Spleen (tissue), 11 donors: ENCODE data around the gene DUSP16. TPM values are rescaled to one million over a fixed set of nuclear protein-coding genes. Genes with fewer than 3 reads are reported as not detected.

Experiments
- DNase-seq: peaks from one replicate; pipeline ENCODE4 v3.0.0-alpha.2; 2020
- H3K27ac ChIP-seq, 8 donors: fragments of 200-600 bp; sonication (generic) in 7 of 8; 1 replicate in 4 of 8; 2 replicates in 4 of 8; pipeline versions ENCODE4 v1.5.0 to v1.8.0; 2016 to 2021; ENCODE audit warnings: inconsistent platforms in 4 of 8, mild to moderate bottlenecking in 4 of 8, moderate library complexity in 1 of 8
- H3K27me3 ChIP-seq, 7 donors: fragments of 200-600 bp; sonication (generic) in 6 of 7; replicated peaks in 1 of 7; 1 replicate in 4 of 7; 2 replicates in 3 of 7; pipeline versions ENCODE4 v1.5.0 to v1.8.0; 2016 to 2021; ENCODE audit warnings: inconsistent platforms in 3 of 7, mild to moderate bottlenecking in 1 of 7
- H3K36me3 ChIP-seq, 6 donors: fragments of 200-600 bp; sonication (generic) in 5 of 6; 1 replicate in 4 of 6; 2 replicates in 2 of 6; pipeline versions ENCODE4 v1.5.0 to v1.8.0; 2016 to 2021; ENCODE audit warnings: inconsistent platforms in 2 of 6
- H3K4me1 ChIP-seq, 6 donors: fragments of 200-600 bp; sonication (generic) in 5 of 6; 1 replicate in 3 of 6; 2 replicates in 3 of 6; pipeline versions ENCODE4 v1.5.0 to v1.8.0; 2016 to 2021; ENCODE audit warnings: inconsistent platforms in 3 of 6
- H3K4me3 ChIP-seq, 8 donors: fragments of 200-600 bp; sonication (generic) in 7 of 8; 1 replicate in 4 of 8; 2 replicates in 4 of 8; pipeline versions ENCODE4 v1.5.0 to v1.8.0; 2016 to 2021; ENCODE audit warnings: inconsistent platforms in 4 of 8, mild to moderate bottlenecking in 4 of 8, moderate library complexity in 2 of 8
- H3K9me3 ChIP-seq, 8 donors: fragments of 200-600 bp; sonication (generic) in 7 of 8; 1 replicate in 4 of 8; 2 replicates in 4 of 8; pipeline versions ENCODE4 v1.5.0 to v1.8.0; 2016 to 2021; ENCODE audit warnings: inconsistent platforms in 4 of 8
- CTCF ChIP-seq, 11 experiments: fragments of 200-600 bp in 7 of 11; fragments of 450-650 bp in 4 of 11; sonication (generic) in 4 of 11; IDR thresholded peaks in 8 of 11; conservative IDR thresholded peaks in 3 of 11; 1 replicate in 7 of 11; 2 replicates in 4 of 11; pipeline versions ENCODE4 v1.4.0 to v1.8.0; 2016 to 2021; ENCODE audit warnings: antibody characterized with exemption in 11 of 11, inconsistent platforms in 4 of 11, mild to moderate bottlenecking in 1 of 11
- POLR2A ChIP-seq, 3 donors: fragments of 450-650 bp; IDR thresholded peaks; one replicate each; pipeline ENCODE4 v1.5.1; 2017; ENCODE audit warnings: antibody characterized with exemption in 3 of 3, mild to moderate bottlenecking in 1 of 3
- POLR2AphosphoS5 ChIP-seq, 3 donors: sonication (generic); formaldehyde crosslinking; IDR thresholded peaks; one replicate each; pipeline ENCODE4 v1.5.1; 2017; ENCODE audit warnings: antibody characterized with exemption in 3 of 3
- WGBS, 5 donors: extraction: QIAGEN DNeasy Blood & Tissue Kit in 3 of 5; methylation state at CpG; one replicate each; pipeline versions ENCODE4 v1.1.5 to v1.1.7; 2013 to 2018; 5-methylcytosine and 5-hydroxymethylcytosine counted together
- intact Hi-C: fragments of 100-400 bp; cut with DNase I; formaldehyde crosslinking; loops from one replicate; pipeline ENCODE4 v1.15.0; 2023; ENCODE audit warnings: low total_unique reads
- polyA plus RNA-seq, 3 donors: library from polyadenylated mRNA; stranded (reverse); fragments of 200-250 nt; gene quantifications; one replicate each; pipeline ENCODE4 v1.2.1, GENCODE V29; 2013
- total RNA-seq, 7 donors: library from RNA; depleted of rRNA in 3 of 7; stranded (reverse); fragments of >200 nt in 3 of 7; fragmentation: NEBNext Ultra II Directional in 4 of 7; extraction: Animal tissue kit (Norgen Biotek cat#: 25700) in 4 of 7; gene quantifications; one replicate each; pipeline versions ENCODE4 v1.1.0 to v1.2.1, GENCODE V29; 2016 to 2021
- donor health status: healthy with polysubstance abuse.
- donor health status: DM: no; HTN: no; CAD: no; lungs with moderate emphysema.
- donor health status: DM: no; HTN: no; CAD: no.
- donor health status: Bipolar disorder and iron deficiency.
- donor health status: healthy.
- donor health status: DM: no; HTN: no; CAD: no.
- donor health status: DM: yes; HTN: yes; CAD: no.

The DUSP16 gene
- total and polyA plus RNA-seq, 10 donors, result 2.2 to 43.7 (median 20.8) TPM

GRCh38 chr12:12461923-12462315 is 100.7 kb downstream of the DUSP16 start:
- no peak for TF ChIP-seq CTCF (IDR thresholded peaks at IDR 0.05 in 8 of 11, conservative IDR thresholded peaks at IDR 0.05 in 3 of 11)
- no peak for TF ChIP-seq POLR2AphosphoS5 (IDR thresholded peaks at IDR 0.05)
- TF ChIP-seq POLR2A (IDR thresholded peaks at IDR 0.05), result no peak
- no peak for DNase-seq
- H3K27ac ChIP-seq, result no peak overlapping the region
- H3K27me3 ChIP-seq, result no peaks in the 10 kb centered on the region
- no peak overlapping the region for H3K4me3 ChIP-seq
- peaks cover 0 to 28% (median 5%) of the 10 kb centered on the region in 6 donors for H3K36me3 ChIP-seq
- intact Hi-C loops, result no loop called here
- H3K9me3 ChIP-seq, result no peaks in the 10 kb centered on the region
- 63 to 87% (median 79%) methylated on average over 5 of the region's 5 CpGs for WGBS, 5 donors
- H3K4me1 ChIP-seq, result peaks cover 0 to 32% (median 0%) of the 10 kb centered on the region in 6 donors

GRCh38 chr12:12460935-12461922 is 101.4 kb downstream of the DUSP16 start:
- no peak for DNase-seq

GRCh38 chr12:12456637-12457036 is 106.0 kb downstream of the DUSP16 start:
- WGBS, 5 donors, result 48 to 82% (median 67%) methylated on average over 5 of the region's 5 CpGs
- H3K4me3 ChIP-seq, result no peak overlapping the region
- intact Hi-C loops, result no loop called here
- TF ChIP-seq POLR2A (IDR thresholded peaks at IDR 0.05), result no peak
- TF ChIP-seq POLR2AphosphoS5 (IDR thresholded peaks at IDR 0.05), result no peak
- no peak for TF ChIP-seq CTCF (IDR thresholded peaks at IDR 0.05 in 8 of 11, conservative IDR thresholded peaks at IDR 0.05 in 3 of 11)
- no peak for DNase-seq
- peaks cover 0 to 6% (median 0%) of the 10 kb centered on the region in 6 donors for H3K36me3 ChIP-seq
- peak overlapping the region in 5 of 8 donors; percentile 6 to 58 (median 45) for H3K27ac ChIP-seq
- peaks cover 0 to 11% (median 1%) of the 10 kb centered on the region in 6 donors for H3K4me1 ChIP-seq
- H3K9me3 ChIP-seq, result no peaks in the 10 kb centered on the region
- no peaks in the 10 kb centered on the region for H3K27me3 ChIP-seq

More at GRCh38 chr12:12460935-12461922, 101.4 kb downstream of the DUSP16 start:
- intact Hi-C loops, result no loop called here
- Histone ChIP-seq H3K36me3 (peaks cover 0 to 21% (median 2%) of the 10 kb centered on the region in 6 donors), H3K9me3 (no peaks in the 10 kb centered on the region), H3K27me3 (no peaks in the 10 kb centered on the region), H3K27ac (no peak overlapping the region), H3K4me1 (peaks cover 0 to 25% (median under 1%) of the 10 kb centered on the region in 6 donors), H3K4me3 (no peak overlapping the region)
- WGBS, 5 donors, result 81 to 90% (median 85%) methylated on average over 8 of the region's 8 CpGs
- TF ChIP-seq CTCF (IDR thresholded peaks at IDR 0.05 in 8 of 11, conservative IDR thresholded peaks at IDR 0.05 in 3 of 11) (no peak), POLR2AphosphoS5 (IDR thresholded peaks at IDR 0.05) (no peak), POLR2A (IDR thresholded peaks at IDR 0.05) (no peak)

- no peak overlapping the region for H3K27ac ChIP-seq
- TF ChIP-seq CTCF (IDR thresholded peaks at IDR 0.05 in 8 of 11, conservative IDR thresholded peaks at IDR 0.05 in 3 of 11), result no peak
- no peak for TF ChIP-seq POLR2AphosphoS5 (IDR thresholded peaks at IDR 0.05)
- no peak for TF ChIP-seq POLR2A (IDR thresholded peaks at IDR 0.05)
- intact Hi-C loops, result no loop called here
- H3K27me3 ChIP-seq, result no peaks in the 10 kb centered on the region
- no peak overlapping the region for H3K4me3 ChIP-seq
- no peaks in the 10 kb centered on the region for H3K36me3 ChIP-seq
- DNase-seq, result no peak
- H3K4me1 ChIP-seq, result peaks cover 0 to 12% (median 1%) of the 10 kb centered on the region in 6 donors
- H3K9me3 ChIP-seq, result no peaks in the 10 kb centered on the region
Measured at GRCh38 chr12:12454315-12454714, 108.3 kb downstream of the DUSP16 start.
